ENCODE measurements around the gene ADCY7. TPM values are rescaled to one million over a fixed set of nuclear protein-coding genes. Genes with fewer than 3 reads are reported as not detected.

The ADCY7 gene
- total and polyA plus RNA-seq, 2 experiments from 2014 or later: 3.9 to 4.4 TPM

DNA sequence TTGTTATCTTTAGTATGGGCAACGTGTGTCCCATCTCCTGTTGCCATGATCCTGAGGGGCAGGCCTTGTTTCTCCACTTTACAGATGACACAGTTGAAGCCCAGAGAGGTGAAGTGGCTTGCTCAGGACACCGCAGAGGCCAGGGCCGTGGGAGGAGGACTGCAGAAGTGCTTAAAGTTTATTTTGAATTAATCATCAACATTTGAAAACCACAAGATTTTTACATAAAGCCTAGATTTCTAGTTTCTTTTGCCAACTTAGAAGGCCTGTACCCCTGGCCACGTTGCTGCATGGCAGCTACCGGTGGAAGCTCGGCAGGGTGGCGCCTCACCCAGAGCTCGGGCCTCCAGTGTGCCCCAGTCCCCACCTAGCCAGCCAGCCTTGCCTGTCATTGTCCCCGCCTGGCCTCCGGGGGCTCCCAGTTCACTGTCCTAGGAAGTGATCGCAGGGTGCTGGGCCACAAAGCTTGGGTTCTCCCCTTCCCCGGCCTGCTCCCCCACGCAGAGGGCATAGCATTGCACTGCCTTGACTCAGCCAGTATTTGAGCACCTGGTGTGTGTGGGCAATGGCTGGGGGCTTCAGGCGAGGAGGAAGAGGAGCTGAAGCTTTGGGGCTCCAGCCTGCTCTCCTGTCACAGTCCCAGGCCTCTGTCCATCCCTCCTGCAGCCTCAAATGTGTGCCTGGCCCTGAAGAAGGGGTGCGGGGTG lies 14.8 kb upstream of the ADCY7 start:
- H3K9me3 ChIP-seq (ENCODE audit: low read depth): no peaks in the 10 kb centered on the region

DNA sequence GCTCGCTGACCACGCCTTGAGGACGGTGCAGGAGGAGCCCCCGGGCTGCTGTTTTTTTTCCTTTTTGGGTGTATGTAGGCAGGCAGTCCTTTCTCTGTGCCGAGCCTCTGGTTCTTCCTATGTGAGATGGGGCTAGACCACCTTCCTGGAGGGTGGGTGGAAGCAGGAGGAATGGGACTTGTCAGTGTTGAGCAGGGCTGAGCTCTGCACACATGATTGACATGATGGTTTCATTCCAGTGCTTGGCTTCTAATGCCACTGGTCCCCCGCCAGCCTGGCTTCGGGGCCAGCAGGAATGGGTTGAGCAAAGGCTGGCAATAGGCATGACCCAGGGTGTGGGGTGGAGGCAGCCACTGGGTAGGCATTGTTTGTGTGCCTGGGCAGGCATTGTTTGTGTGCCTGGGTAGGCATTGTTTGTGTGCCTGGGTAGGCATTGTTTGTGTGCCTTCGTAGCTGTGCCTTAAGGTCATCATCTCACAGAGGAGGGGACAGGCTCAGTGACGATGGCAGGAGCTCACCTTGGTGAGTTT lies 14.2 kb upstream of the ADCY7 start:
- H3K9me3 ChIP-seq (ENCODE audit: low read depth): no peaks in the 10 kb centered on the region
- H3K27me3 ChIP-seq: no peaks in the 10 kb centered on the region
- WGBS (ENCODE audit: low lambda C conversion rate, missing lambda C conversion rate): 95% methylated on average over 9 of the region's 9 CpGs
- no peak overlapping the region for H3K27ac ChIP-seq
- H2AFZ ChIP-seq: no peak overlapping the region
- H4K20me1 ChIP-seq (ENCODE audit: insufficient read depth, poor library complexity, severe bottlenecking): no peaks in the 10 kb centered on the region
- no peaks in the 10 kb centered on the region for H3K4me1 ChIP-seq (ENCODE audit: insufficient read depth)
- no peak for DNase-seq (ENCODE audit: low spot score)
- no peaks in the 10 kb centered on the region for H3K9me2 ChIP-seq (replicated peaks; ENCODE audit: insufficient read depth)
- TF ChIP-seq EZH2phosphoT487 (IDR thresholded peaks at IDR 0.05; ENCODE audit: low read depth, severe bottlenecking, unreplicated experiment) (no peak), EZH2 (IDR thresholded peaks at IDR 0.05; ENCODE audit: borderline replicate concordance) (no peak)
- TF ChIP-seq, protein P1, sequence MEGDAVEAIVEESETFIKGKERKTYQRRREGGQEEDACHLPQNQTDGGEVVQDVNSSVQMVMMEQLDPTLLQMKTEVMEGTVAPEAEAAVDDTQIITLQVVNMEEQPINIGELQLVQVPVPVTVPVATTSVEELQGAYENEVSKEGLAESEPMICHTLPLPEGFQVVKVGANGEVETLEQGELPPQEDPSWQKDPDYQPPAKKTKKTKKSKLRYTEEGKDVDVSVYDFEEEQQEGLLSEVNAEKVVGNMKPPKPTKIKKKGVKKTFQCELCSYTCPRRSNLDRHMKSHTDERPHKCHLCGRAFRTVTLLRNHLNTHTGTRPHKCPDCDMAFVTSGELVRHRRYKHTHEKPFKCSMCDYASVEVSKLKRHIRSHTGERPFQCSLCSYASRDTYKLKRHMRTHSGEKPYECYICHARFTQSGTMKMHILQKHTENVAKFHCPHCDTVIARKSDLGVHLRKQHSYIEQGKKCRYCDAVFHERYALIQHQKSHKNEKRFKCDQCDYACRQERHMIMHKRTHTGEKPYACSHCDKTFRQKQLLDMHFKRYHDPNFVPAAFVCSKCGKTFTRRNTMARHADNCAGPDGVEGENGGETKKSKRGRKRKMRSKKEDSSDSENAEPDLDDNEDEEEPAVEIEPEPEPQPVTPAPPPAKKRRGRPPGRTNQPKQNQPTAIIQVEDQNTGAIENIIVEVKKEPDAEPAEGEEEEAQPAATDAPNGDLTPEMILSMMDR (IDR thresholded peaks at IDR 0.05; ENCODE audit: poor library complexity): no peak
- H3K4me2 ChIP-seq: no peak overlapping the region
- no peak overlapping the region for H3K4me3 ChIP-seq
- no peaks in the 10 kb centered on the region for H3K79me2 ChIP-seq
- H3K36me3 ChIP-seq (replicated peaks; ENCODE audit: insufficient read depth, low read depth): no peaks in the 10 kb centered on the region

More for the DNA sequence above, 14.8 kb upstream of the ADCY7 start:
- H3K9me2 ChIP-seq (replicated peaks; ENCODE audit: insufficient read depth): no peaks in the 10 kb centered on the region
- no peak overlapping the region for H2AFZ ChIP-seq
- no peaks in the 10 kb centered on the region for H3K4me1 ChIP-seq (ENCODE audit: insufficient read depth)
- no peaks in the 10 kb centered on the region for H4K20me1 ChIP-seq (ENCODE audit: insufficient read depth, poor library complexity, severe bottlenecking)
- H3K4me2 ChIP-seq: no peak overlapping the region
- H3K27me3 ChIP-seq: no peaks in the 10 kb centered on the region
- no peak overlapping the region for H3K4me3 ChIP-seq
- 89% methylated on average over 15 of the region's 15 CpGs for WGBS (ENCODE audit: low lambda C conversion rate, missing lambda C conversion rate)
- no peak for TF ChIP-seq EZH2phosphoT487 (IDR thresholded peaks at IDR 0.05; ENCODE audit: low read depth, severe bottlenecking, unreplicated experiment)
- TF ChIP-seq EZH2 (IDR thresholded peaks at IDR 0.05; ENCODE audit: borderline replicate concordance): no peak
- TF ChIP-seq, protein P1 (IDR thresholded peaks at IDR 0.05; ENCODE audit: poor library complexity): no peak
- H3K36me3 ChIP-seq (replicated peaks; ENCODE audit: insufficient read depth, low read depth): no peaks in the 10 kb centered on the region
- H3K79me2 ChIP-seq: no peaks in the 10 kb centered on the region
- no peak for DNase-seq (ENCODE audit: low spot score)
- H3K27ac ChIP-seq: no peak overlapping the region

DNA sequence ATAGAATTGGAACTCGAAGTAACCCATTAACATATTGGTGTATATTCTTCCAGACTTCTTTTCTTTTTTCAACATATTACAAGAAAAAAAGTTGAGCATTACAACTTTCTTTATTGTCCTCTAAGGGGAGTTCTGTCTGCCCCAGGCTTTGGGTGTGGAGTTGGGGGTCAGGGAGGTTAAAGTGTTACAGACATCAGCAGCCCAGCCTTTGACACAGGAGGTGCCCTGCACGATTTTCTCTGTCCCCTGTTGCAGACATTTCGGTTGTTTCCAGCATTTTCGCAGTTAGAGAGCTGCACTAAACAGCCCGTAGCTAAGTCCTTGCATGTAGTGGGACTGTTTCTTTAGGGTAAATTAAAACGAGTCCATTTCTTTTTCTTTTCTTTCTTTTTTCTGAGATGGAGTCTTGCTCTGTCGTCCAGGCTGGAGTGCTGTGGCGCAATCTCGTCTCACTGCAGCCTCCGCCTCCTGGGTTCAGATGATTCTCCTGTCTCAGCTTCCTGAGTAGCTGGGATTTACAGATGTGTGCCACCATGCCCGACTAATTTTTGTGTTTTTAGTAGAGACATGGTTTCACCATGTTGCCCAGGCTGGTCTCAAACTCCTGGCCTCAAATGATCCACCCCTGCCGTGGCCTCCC lies 13.4 kb upstream of the ADCY7 start:
- H3K4me3 ChIP-seq: no peak overlapping the region
- H4K20me1 ChIP-seq (ENCODE audit: insufficient read depth, poor library complexity, severe bottlenecking): no peaks in the 10 kb centered on the region
- TF ChIP-seq, protein P1 (IDR thresholded peaks at IDR 0.05; ENCODE audit: poor library complexity): no peak
- TF ChIP-seq EZH2 (IDR thresholded peaks at IDR 0.05; ENCODE audit: borderline replicate concordance) (no peak), EZH2phosphoT487 (IDR thresholded peaks at IDR 0.05; ENCODE audit: low read depth, severe bottlenecking, unreplicated experiment) (no peak)
- no peaks in the 10 kb centered on the region for H3K9me2 ChIP-seq (replicated peaks; ENCODE audit: insufficient read depth)
- H3K4me1 ChIP-seq (ENCODE audit: insufficient read depth): no peaks in the 10 kb centered on the region
- no peaks in the 10 kb centered on the region for H3K36me3 ChIP-seq (replicated peaks; ENCODE audit: insufficient read depth, low read depth)
- no peak overlapping the region for H3K27ac ChIP-seq
- no peaks in the 10 kb centered on the region for H3K27me3 ChIP-seq
- WGBS (ENCODE audit: low lambda C conversion rate, missing lambda C conversion rate): 86% methylated on average over 12 of the region's 12 CpGs
- no peaks in the 10 kb centered on the region for H3K79me2 ChIP-seq
- H2AFZ ChIP-seq: no peak overlapping the region
- H3K4me2 ChIP-seq: no peak overlapping the region
- H3K9me3 ChIP-seq (ENCODE audit: low read depth): no peaks in the 10 kb centered on the region
- DNase-seq (ENCODE audit: low spot score): no peak
